Fibroblast of lung (primary cell): ENCODE data around the gene KIAA1549. TPM values are rescaled to one million over a fixed set of nuclear protein-coding genes. Genes with fewer than 3 reads are reported as not detected.

Experiments used
- DNase-seq, 2 donors: peaks; one replicate each; pipeline versions ENCODE4 v3.0.0 to v3.0.0-alpha.2; 2010; ENCODE audit warnings: low read depth in 2 of 2
- H2AFZ ChIP-seq: 2 replicates; pipeline ENCODE4 v1.5.1; 2012; ENCODE audit warnings: low read length, control low read depth, inconsistent platforms
- H3K27ac ChIP-seq: 2 replicates; pipeline ENCODE4 v1.5.1; 2011; ENCODE audit warnings: low read length, control low read depth; ENCODE audit not compliant: insufficient read depth
- H3K27me3 ChIP-seq: 2 replicates; pipeline ENCODE4 v1.5.1; 2011; ENCODE audit warnings: mild to moderate bottlenecking, low read length; ENCODE audit not compliant: control insufficient read depth, insufficient read depth
- H3K36me3 ChIP-seq: 2 replicates; pipeline ENCODE4 v1.5.1; 2011; ENCODE audit warnings: low read length; ENCODE audit not compliant: control insufficient read depth, insufficient read depth
- H3K4me1 ChIP-seq: 2 replicates; pipeline ENCODE4 v1.5.1; 2011; ENCODE audit warnings: low read length; ENCODE audit not compliant: control insufficient read depth, insufficient read depth; ENCODE audit errors: extremely low read depth
- H3K4me2 ChIP-seq: 2 replicates; pipeline ENCODE4 v1.5.1; 2011; ENCODE audit warnings: low read length, control low read depth; ENCODE audit not compliant: insufficient read depth; ENCODE audit errors: extremely low read depth
- H3K4me3 ChIP-seq, 4 experiments: fragments of 200-600 bp in 1 of 4; sonication (generic) in 1 of 4; replicated peaks in 1 of 4; 2 replicates each; pipeline ENCODE4 v1.5.1; 2011 to 2016; ENCODE audit warnings: low read length in 4 of 4, low read depth in 3 of 4, mild to moderate bottlenecking in 3 of 4, control low read depth in 2 of 4, inconsistent platforms in 1 of 4, mixed read lengths in 1 of 4; ENCODE audit not compliant: insufficient read depth in 1 of 4; ENCODE audit errors: control extremely low read depth in 1 of 4
- H3K79me2 ChIP-seq: 2 replicates; pipeline ENCODE4 v1.5.1; 2012; ENCODE audit warnings: mild to moderate bottlenecking, low read length, inconsistent platforms; ENCODE audit not compliant: control insufficient read depth, insufficient read depth
- H3K9ac ChIP-seq: 2 replicates; pipeline ENCODE4 v1.5.1; 2011; ENCODE audit warnings: mild to moderate bottlenecking, low read length, control low read depth; ENCODE audit not compliant: insufficient read depth
- H3K9me3 ChIP-seq: 2 replicates; pipeline ENCODE4 v1.5.1; 2012; ENCODE audit warnings: low read depth, low read length; ENCODE audit not compliant: control insufficient read depth, insufficient read depth
- H4K20me1 ChIP-seq: 2 replicates; pipeline ENCODE4 v1.5.1; 2011; ENCODE audit warnings: low read length; ENCODE audit not compliant: control insufficient read depth, insufficient read depth; ENCODE audit errors: extremely low read depth
- EZH2 ChIP-seq: IDR thresholded peaks from 2 replicates; pipeline ENCODE4 v1.5.1; 2012; ENCODE audit warnings: low read length, control low read depth, mild to moderate bottlenecking; ENCODE audit errors: missing control alignments
- polyA plus RNA-seq, 2 donors: library from polyadenylated mRNA; depleted of rRNA in 1 of 2; stranded (reverse) in 1 of 2; unstranded in 1 of 2; fragments of >200 nt; gene quantifications; 2 replicates each; pipeline ENCODE4 v1.2.1, GENCODE V29; 2011 to 2012; ENCODE audit warnings: missing spikeins in 1 of 2
- total RNA-seq: library from RNA; depleted of rRNA; stranded (reverse); fragments of >200 nt; gene quantifications from 2 replicates; pipeline ENCODE4 v1.2.1, GENCODE V29; 2014
- TF ChIP-seq, protein P1 (sequence below), 2 donors: IDR thresholded peaks in 1 of 2; conservative IDR thresholded peaks in 1 of 2; 1 replicate in 1 of 2; 2 replicates in 1 of 2; pipeline ENCODE4 v1.5.1; 2011 to 2012; ENCODE audit warnings: low read length in 2 of 2, control low read depth in 1 of 2, inconsistent platforms in 1 of 2, low read depth in 1 of 2, mild to moderate bottlenecking in 1 of 2

KIAA1549 gene
- total and polyA plus RNA-seq, 2 donors (not counting 1 experiment from before 2014, with no cell fraction given) = 0.48 to 0.66 TPM

DNA sequence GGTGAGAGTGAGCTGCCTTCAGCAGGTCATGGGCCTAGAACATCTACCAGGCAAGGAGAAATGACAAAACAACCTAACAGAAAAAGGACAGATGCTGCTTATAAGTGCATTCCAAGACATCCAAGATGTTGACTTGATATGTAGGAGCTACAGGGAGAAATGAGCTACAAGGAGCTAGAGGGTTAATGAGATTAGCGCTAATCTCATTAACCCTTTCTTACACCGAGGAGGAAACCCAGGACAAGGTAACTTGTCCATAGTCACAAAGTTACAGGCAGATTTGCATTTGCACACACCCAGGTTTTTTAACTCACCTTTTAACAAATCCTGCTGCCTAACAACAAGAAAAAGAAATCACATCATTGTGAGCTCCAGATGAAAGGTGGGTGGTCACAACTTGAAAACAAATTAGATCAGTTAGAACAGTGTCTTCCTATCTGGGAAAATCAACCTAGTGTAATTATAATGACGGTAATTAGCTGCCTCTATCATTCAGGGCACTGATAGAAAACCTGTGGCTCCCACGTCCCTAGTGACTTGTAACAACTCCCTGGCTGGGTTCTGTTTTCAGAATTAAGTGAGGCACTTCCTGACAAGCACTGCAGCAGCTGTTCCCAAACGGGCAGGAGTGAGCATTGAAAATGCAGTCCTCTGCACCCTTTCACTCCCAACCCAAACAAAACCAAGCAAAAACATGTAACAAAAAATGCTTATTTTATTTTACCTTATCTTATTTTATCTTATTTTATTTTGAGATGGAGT lies 5.7 kb downstream of the KIAA1549 start:
- Histone ChIP-seq H3K4me1 (peaks cover 3% of the 10 kb centered on the region), H3K27me3 (no peaks in the 10 kb centered on the region), H3K27ac (no peak overlapping the region), H3K9me3 (no peaks in the 10 kb centered on the region), H3K9ac (no peak overlapping the region), H3K36me3 (no peaks in the 10 kb centered on the region), H2AFZ (no peak overlapping the region), H3K79me2 (no peaks in the 10 kb centered on the region), H3K4me2 (no peak overlapping the region), H3K4me3 (no peak overlapping the region), H4K20me1 (no peaks in the 10 kb centered on the region)
- no peak for DNase-seq
- TF ChIP-seq, protein P1, sequence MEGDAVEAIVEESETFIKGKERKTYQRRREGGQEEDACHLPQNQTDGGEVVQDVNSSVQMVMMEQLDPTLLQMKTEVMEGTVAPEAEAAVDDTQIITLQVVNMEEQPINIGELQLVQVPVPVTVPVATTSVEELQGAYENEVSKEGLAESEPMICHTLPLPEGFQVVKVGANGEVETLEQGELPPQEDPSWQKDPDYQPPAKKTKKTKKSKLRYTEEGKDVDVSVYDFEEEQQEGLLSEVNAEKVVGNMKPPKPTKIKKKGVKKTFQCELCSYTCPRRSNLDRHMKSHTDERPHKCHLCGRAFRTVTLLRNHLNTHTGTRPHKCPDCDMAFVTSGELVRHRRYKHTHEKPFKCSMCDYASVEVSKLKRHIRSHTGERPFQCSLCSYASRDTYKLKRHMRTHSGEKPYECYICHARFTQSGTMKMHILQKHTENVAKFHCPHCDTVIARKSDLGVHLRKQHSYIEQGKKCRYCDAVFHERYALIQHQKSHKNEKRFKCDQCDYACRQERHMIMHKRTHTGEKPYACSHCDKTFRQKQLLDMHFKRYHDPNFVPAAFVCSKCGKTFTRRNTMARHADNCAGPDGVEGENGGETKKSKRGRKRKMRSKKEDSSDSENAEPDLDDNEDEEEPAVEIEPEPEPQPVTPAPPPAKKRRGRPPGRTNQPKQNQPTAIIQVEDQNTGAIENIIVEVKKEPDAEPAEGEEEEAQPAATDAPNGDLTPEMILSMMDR (conservative IDR thresholded peaks at IDR 0.05 in 1 of 2, IDR thresholded peaks at IDR 0.05 in 1 of 2; ENCODE audit: low read depth in 1 of 2, low read length in 2 of 2) = no peak
- TF ChIP-seq EZH2 = no peak

DNA sequence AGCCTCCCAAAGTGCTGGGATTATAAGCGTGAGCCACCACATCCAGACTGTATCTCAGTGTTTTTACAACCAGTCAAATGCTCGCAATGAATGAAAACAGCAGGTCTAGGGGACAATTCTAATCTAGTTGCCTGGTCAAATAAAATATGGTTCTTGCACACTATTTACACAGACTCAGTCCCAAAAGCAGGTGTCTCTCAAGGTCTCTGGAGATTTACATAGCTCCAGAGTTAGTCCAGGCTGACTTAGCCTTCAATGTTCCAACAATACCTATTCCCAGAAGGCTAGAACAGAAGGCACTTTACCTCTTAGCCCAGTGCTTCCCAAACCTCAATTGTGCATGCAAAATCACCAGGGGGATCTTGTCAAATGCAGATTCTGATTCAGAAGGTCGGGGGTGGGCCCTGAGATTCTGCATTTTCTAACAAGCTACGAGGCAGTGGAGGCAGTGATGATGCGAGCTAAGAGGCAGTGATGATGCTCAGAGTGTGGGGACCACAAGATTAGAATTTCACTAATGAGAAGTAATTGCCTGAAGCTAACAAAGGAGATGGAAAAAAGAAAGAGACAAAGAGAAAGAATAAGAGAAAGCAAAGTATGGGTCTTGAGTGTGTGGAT lies 6.4 kb downstream of the KIAA1549 start:
- Histone ChIP-seq H2AFZ (no peak overlapping the region), H3K27ac (no peak overlapping the region), H3K9me3 (no peaks in the 10 kb centered on the region), H3K4me1 (no peaks in the 10 kb centered on the region), H3K4me3 (no peak overlapping the region), H3K4me2 (no peak overlapping the region), H3K9ac (no peak overlapping the region), H3K79me2 (no peaks in the 10 kb centered on the region), H4K20me1 (no peaks in the 10 kb centered on the region), H3K27me3 (no peaks in the 10 kb centered on the region), H3K36me3 (no peaks in the 10 kb centered on the region)
- TF ChIP-seq, protein P1 (conservative IDR thresholded peaks at IDR 0.05 in 1 of 2, IDR thresholded peaks at IDR 0.05 in 1 of 2; ENCODE audit: low read depth in 1 of 2, low read length in 2 of 2) = no peak
- TF ChIP-seq EZH2 = no peak
- no peak for DNase-seq

DNA sequence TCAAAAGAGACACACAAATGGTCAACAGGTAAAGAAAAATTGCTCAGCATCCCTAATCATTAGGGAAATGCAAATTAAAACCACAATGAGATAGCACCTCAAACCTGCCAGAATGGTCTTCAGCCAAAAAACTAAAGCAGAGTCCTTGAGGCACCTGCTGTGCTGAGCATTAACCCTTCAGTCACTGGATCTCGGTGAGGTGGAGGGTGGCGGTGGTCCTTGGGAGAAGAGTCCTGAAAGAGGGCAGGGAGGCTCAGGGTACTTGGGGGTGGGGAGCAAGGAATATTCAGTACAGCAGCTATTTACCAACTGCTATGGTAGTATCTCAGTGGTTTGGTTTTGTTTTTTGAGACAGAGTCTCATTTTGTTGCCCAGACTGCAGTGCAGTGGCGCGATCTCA lies 7.1 kb downstream of the KIAA1549 start:
- H4K20me1 ChIP-seq = no peaks in the 10 kb centered on the region
- no peaks in the 10 kb centered on the region for H3K4me1 ChIP-seq
- no peaks in the 10 kb centered on the region for H3K9me3 ChIP-seq
- no peaks in the 10 kb centered on the region for H3K36me3 ChIP-seq
- H3K4me3 ChIP-seq = no peak overlapping the region
- H3K9ac ChIP-seq = no peak overlapping the region
- no peak for TF ChIP-seq EZH2
- TF ChIP-seq, protein P1 (conservative IDR thresholded peaks at IDR 0.05 in 1 of 2, IDR thresholded peaks at IDR 0.05 in 1 of 2; ENCODE audit: low read depth in 1 of 2, low read length in 2 of 2) = no peak
- H3K79me2 ChIP-seq = no peaks in the 10 kb centered on the region
- no peak for DNase-seq
- no peak overlapping the region for H3K4me2 ChIP-seq
- H3K27me3 ChIP-seq = no peaks in the 10 kb centered on the region
- H2AFZ ChIP-seq = no peak overlapping the region
- H3K27ac ChIP-seq = no peak overlapping the region
